ENCODE measurements around the gene ORAI3.

- no peak for TF ChIP-seq CTCF (conservative IDR thresholded peaks at IDR 0.05; ENCODE audit: low read depth, low read length)
- no peak for TF ChIP-seq EZH2phosphoT487 (IDR thresholded peaks at IDR 0.05; ENCODE audit: borderline replicate concordance, low read length)
- no peak for TF ChIP-seq EZH2 (IDR thresholded peaks at IDR 0.05; ENCODE audit: low read length, unreplicated experiment)
Observed at GRCh38 chr16:30987581-30988190, 38.8 kb downstream of the ORAI3 start.
